H9 (cell line): ENCODE data around the gene SGTB. TPM values are rescaled to one million over a fixed set of nuclear protein-coding genes. Genes with fewer than 3 reads are reported as not detected.

Experiments used
- DNase-seq: peaks from one replicate; pipeline ENCODE4 v3.0.0-alpha.2; 2017
- H2AFZ ChIP-seq: one replicate; pipeline ENCODE4 v1.6.1; 2013; ENCODE audit warnings: mild to moderate bottlenecking, low read length, control low read depth, moderate library complexity
- H2AK5ac ChIP-seq: 2 replicates; pipeline ENCODE4 v1.6.1; 2013; ENCODE audit warnings: low read length, control low read depth, mixed read lengths; ENCODE audit not compliant: insufficient read length
- H2BK120ac ChIP-seq: one replicate; pipeline ENCODE4 v1.6.1; 2013; ENCODE audit warnings: low read depth, mild to moderate bottlenecking, low read length, control low read depth, inconsistent platforms; ENCODE audit not compliant: poor library complexity, severe bottlenecking
- H2BK12ac ChIP-seq: 2 replicates; pipeline ENCODE4 v1.6.1; 2013; ENCODE audit warnings: low read length, control low read depth, mixed read lengths, low read depth; ENCODE audit not compliant: insufficient read length
- H2BK15ac ChIP-seq: 2 replicates; pipeline ENCODE4 v1.6.1; 2013; ENCODE audit warnings: low read depth, low read length, control low read depth
- H2BK20ac ChIP-seq: one replicate; pipeline ENCODE4 v1.6.1; 2013; ENCODE audit warnings: low read depth, mild to moderate bottlenecking, low read length, control low read depth, inconsistent platforms; ENCODE audit not compliant: poor library complexity, severe bottlenecking
- H2BK5ac ChIP-seq: 2 replicates; pipeline ENCODE4 v1.6.1; 2013; ENCODE audit warnings: low read length, control low read depth, mixed read lengths; ENCODE audit not compliant: insufficient read length
- H3K14ac ChIP-seq: 2 replicates; pipeline ENCODE4 v1.6.1; 2013; ENCODE audit warnings: low read length, control low read depth; ENCODE audit not compliant: insufficient read depth
- H3K18ac ChIP-seq: 2 replicates; pipeline ENCODE4 v1.6.1; 2013; ENCODE audit warnings: low read depth, mild to moderate bottlenecking, mixed read lengths, low read length, control low read depth; ENCODE audit not compliant: insufficient read length
- H3K23ac ChIP-seq: 2 replicates; pipeline ENCODE4 v1.6.1; 2013; ENCODE audit warnings: low read length, control low read depth, mixed read lengths, low read depth; ENCODE audit not compliant: insufficient read length
- H3K23me2 ChIP-seq: 2 replicates; pipeline ENCODE4 v1.6.1; 2013; ENCODE audit warnings: low read depth, mild to moderate bottlenecking, mixed read lengths, low read length, control low read depth; ENCODE audit not compliant: insufficient read length, poor library complexity, severe bottlenecking
- H3K27ac ChIP-seq: 2 replicates; pipeline ENCODE4 v1.5.1; 2013; ENCODE audit warnings: low read length, control low read depth, mixed read lengths, low read depth; ENCODE audit not compliant: insufficient read length
- H3K27me3 ChIP-seq: 2 replicates; pipeline ENCODE4 v1.6.1; 2013; ENCODE audit warnings: low read length, control low read depth, inconsistent platforms; ENCODE audit not compliant: insufficient read depth
- H3K4ac ChIP-seq: 2 replicates; pipeline ENCODE4 v1.6.1; 2013; ENCODE audit warnings: low read depth, mild to moderate bottlenecking, control low read depth, inconsistent platforms, low read length, moderate library complexity
- H3K4me1 ChIP-seq: 2 replicates; pipeline ENCODE4 v1.6.1; 2013; ENCODE audit warnings: low read length, control low read depth, inconsistent platforms; ENCODE audit not compliant: insufficient read depth
- H3K4me2 ChIP-seq: 2 replicates; pipeline ENCODE4 v1.6.1; 2013; ENCODE audit warnings: low read length, control low read depth, mixed read lengths; ENCODE audit not compliant: insufficient read length, insufficient read depth
- H3K56ac ChIP-seq: 2 replicates; pipeline ENCODE4 v1.6.1; 2013; ENCODE audit warnings: low read depth, mild to moderate bottlenecking, mixed read lengths, low read length, control low read depth; ENCODE audit not compliant: insufficient read length
- H3K79me1 ChIP-seq: 2 replicates; pipeline ENCODE4 v1.6.1; 2013; ENCODE audit warnings: low read depth, mild to moderate bottlenecking, moderate library complexity, low read length, control low read depth, inconsistent platforms; ENCODE audit not compliant: insufficient read depth, poor library complexity, severe bottlenecking
- H3K79me2 ChIP-seq: 2 replicates; pipeline ENCODE4 v1.6.1; 2013; ENCODE audit warnings: low read length, control low read depth, inconsistent platforms; ENCODE audit not compliant: insufficient read depth
- H3K9ac ChIP-seq: 2 replicates; pipeline ENCODE4 v1.6.1; 2013; ENCODE audit warnings: low read length, control low read depth, mixed read lengths; ENCODE audit not compliant: insufficient read length; ENCODE audit errors: extremely low read depth
- H3K9me3 ChIP-seq: one replicate; pipeline ENCODE4 v1.6.1; 2013; ENCODE audit warnings: low read depth, low read length, inconsistent platforms; ENCODE audit not compliant: control insufficient read depth
- H3T11ph ChIP-seq: one replicate; pipeline ENCODE4 v1.6.1; 2013; ENCODE audit warnings: mild to moderate bottlenecking, low read length, control low read depth, inconsistent platforms
- H4K20me1 ChIP-seq: one replicate; pipeline ENCODE4 v1.6.1; 2013; ENCODE audit not compliant: control insufficient read depth, insufficient read length, insufficient read depth
- H4K5ac ChIP-seq: 2 replicates; pipeline ENCODE4 v1.6.1; 2013; ENCODE audit warnings: low read depth, mild to moderate bottlenecking, mixed read lengths, low read length, control low read depth; ENCODE audit not compliant: insufficient read length
- H4K8ac ChIP-seq: replicated peaks from 2 replicates; pipeline ENCODE4 v1.6.1; 2013; ENCODE audit warnings: low read length, control low read depth, mixed read lengths, low read depth; ENCODE audit not compliant: insufficient read length
- H4K91ac ChIP-seq: 2 replicates; pipeline ENCODE4 v1.6.1; 2013; ENCODE audit warnings: low read depth, mild to moderate bottlenecking, moderate library complexity, mixed read lengths, low read length, control low read depth; ENCODE audit not compliant: insufficient read length
- H3K27ac Mint-ChIP-seq, 3 experiments: 2 replicates in 2 of 3; 3 replicates in 1 of 3; pipeline ENCODE4 v1.8.0; 2020 to 2021; ENCODE audit warnings: mixed read lengths in 3 of 3, mild to moderate bottlenecking in 1 of 3, moderate library complexity in 1 of 3
- H3K27me3 Mint-ChIP-seq: 2 replicates; pipeline ENCODE4 v1.8.0; 2021; ENCODE audit warnings: low read depth, mild to moderate bottlenecking, moderate library complexity, mixed read lengths
- H3K36me3 Mint-ChIP-seq, 3 experiments: 2 replicates in 2 of 3; 3 replicates in 1 of 3; pipeline ENCODE4 v1.8.0; 2020 to 2021; ENCODE audit warnings: low read depth in 3 of 3, mixed read lengths in 3 of 3; ENCODE audit not compliant: insufficient read depth in 1 of 3
- H3K4me1 Mint-ChIP-seq, 2 experiments: 2 replicates each; pipeline ENCODE4 v1.8.0; 2020; ENCODE audit warnings: mixed read lengths in 2 of 2
- H3K4me3 Mint-ChIP-seq, 2 experiments: 2 replicates in 1 of 2; 3 replicates in 1 of 2; pipeline ENCODE4 v1.8.0; 2020 to 2021; ENCODE audit warnings: mild to moderate bottlenecking in 2 of 2, mixed read lengths in 2 of 2, moderate library complexity in 1 of 2
- H3K9me3 Mint-ChIP-seq, 2 experiments: 2 replicates in 1 of 2; 3 replicates in 1 of 2; pipeline ENCODE4 v1.8.0; 2020; ENCODE audit warnings: mild to moderate bottlenecking in 2 of 2, mixed read lengths in 2 of 2, moderate library complexity in 1 of 2
- CTCF ChIP-seq: fragments of 200-600 bp; sonication (generic); conservative IDR thresholded peaks from 3 replicates; pipeline ENCODE4 v1.8.0; 2021; ENCODE audit warnings: antibody characterized with exemption, mild to moderate bottlenecking
- WGBS: extraction: QIAGEN DNeasy Blood & Tissue Kit; methylation state at CpG from one replicate; pipeline ENCODE4 v1.1.7; 2013; ENCODE audit warnings: missing lambda C conversion rate, low lambda C conversion rate, mixed read lengths; ENCODE audit not compliant: insufficient read length; ENCODE audit errors: extremely low coverage; 5-methylcytosine and 5-hydroxymethylcytosine counted together
- total RNA-seq: library from RNA; stranded (reverse); gene quantifications from 2 replicates; pipeline ENCODE4 v1.2.1, GENCODE V29; 2021

The SGTB gene
- total RNA-seq, 1 experiment from 2014 or later, result 18.7 TPM

GRCh38 chr5:65769539-65769938, 47.6 kb upstream of the SGTB start:
- H3K36me3 Mint-ChIP-seq, result peaks cover 27 to 34% (median 29%) of the 10 kb centered on the region in 3 experiments
- H3K23me2 ChIP-seq, result no peaks in the 10 kb centered on the region
- H3K4me2 ChIP-seq, result no peak overlapping the region

More at GRCh38 chr5:65769539-65769938, 47.6 kb upstream of the SGTB start:
- Mint-ChIP-seq H3K4me1 (peaks cover 18% of the 10 kb centered on the region in 2 experiments), H3K9me3 (peaks cover 0 to 7% of the 10 kb centered on the region in 2 experiments; a peak in 2 of 5 replicates), H3K27ac (no peak overlapping the region), H3K4me3 (no peak overlapping the region), H3K27me3 (no peaks in the 10 kb centered on the region)
- H2BK15ac ChIP-seq, result no peak overlapping the region
- no peak overlapping the region for H3K14ac ChIP-seq
- no peak overlapping the region for H4K8ac ChIP-seq
- H3K56ac ChIP-seq, result no peak overlapping the region
- H4K91ac ChIP-seq, result no peak overlapping the region
- H2BK20ac ChIP-seq, result no peak overlapping the region
- no peak overlapping the region for H3K9ac ChIP-seq
- no peak overlapping the region for H3K27ac ChIP-seq
- H3K79me1 ChIP-seq, result no peaks in the 10 kb centered on the region
- H3K18ac ChIP-seq, result no peak overlapping the region
- no peak overlapping the region for H2BK5ac ChIP-seq
- no peak overlapping the region for H3K4ac ChIP-seq
- DNase-seq, result no peak
- H3K9me3 ChIP-seq, result no peaks in the 10 kb centered on the region
- no peak overlapping the region for H2AK5ac ChIP-seq
- no CpG with 5 or more reads among the region's 1 CpG for WGBS
- no peak for TF ChIP-seq CTCF
- H2AFZ ChIP-seq, result no peak overlapping the region
- no peaks in the 10 kb centered on the region for H3K4me1 ChIP-seq
- no peaks in the 10 kb centered on the region; the same call in 1 of the 2 replicates for H3K79me2 ChIP-seq
- no peak overlapping the region for H2BK120ac ChIP-seq
- no peak overlapping the region for H2BK12ac ChIP-seq
- peaks cover 5% of the 10 kb centered on the region for H4K20me1 ChIP-seq
- H3T11ph ChIP-seq, result no peak overlapping the region
- no peak overlapping the region for H4K5ac ChIP-seq
- no peaks in the 10 kb centered on the region for H3K27me3 ChIP-seq
- H3K23ac ChIP-seq, result no peak overlapping the region
